Natural killer cell (primary cell): ENCODE measurements around the gene RNASE1. TPM values are rescaled to one million over a fixed set of nuclear protein-coding genes. Genes with fewer than 3 reads are reported as not detected.
"Not testable (repeated sequence)": the region's sequence is repeated elsewhere in the genome, so short reads cannot be mapped to it uniquely, and the experiment has no call there.

ENCODE experiments used
- ATAC-seq, 3 donors: fragments of 150-1000 bp in 2 of 3; fragments of 200-7000 bp in 1 of 3; cut with Tn5 transposase; 1 replicate in 1 of 3; 2 replicates in 2 of 3; pipeline ENCODE4 v1.10.0; 2021; ENCODE audit warnings: mild to moderate bottlenecking in 2 of 3, moderate library complexity in 2 of 3
- DNase-seq, 2 donors: peaks; one replicate each; pipeline versions ENCODE4 v3.0.0 to v3.0.0-alpha.2; 2013 to 2021; ENCODE audit warnings: mixed read lengths in 1 of 2
- H3K27ac ChIP-seq: one replicate; pipeline ENCODE4 v1.5.1; 2013; ENCODE audit warnings: mild to moderate bottlenecking, low read length
- H3K27me3 ChIP-seq: one replicate; pipeline ENCODE4 v1.6.1; 2013; ENCODE audit warnings: low read length; ENCODE audit not compliant: control insufficient read depth, insufficient read depth
- H3K36me3 ChIP-seq: one replicate; pipeline ENCODE4 v1.6.1; 2013; ENCODE audit warnings: low read length; ENCODE audit not compliant: control insufficient read depth, insufficient read depth
- H3K4me1 ChIP-seq: one replicate; pipeline ENCODE4 v1.6.1; 2013; ENCODE audit warnings: low read length; ENCODE audit not compliant: control insufficient read depth, insufficient read depth
- H3K4me3 ChIP-seq: one replicate; pipeline ENCODE4 v1.5.1; 2013; ENCODE audit warnings: low read length
- H3K9me3 ChIP-seq: one replicate; pipeline ENCODE4 v1.6.1; 2013; ENCODE audit warnings: low read length; ENCODE audit not compliant: control insufficient read depth, insufficient read depth
- H3K27ac Mint-ChIP-seq, 2 donors: one replicate each; pipeline ENCODE4 v1.8.0; 2022; ENCODE audit warnings: mild to moderate bottlenecking in 2 of 2, mixed read lengths in 2 of 2, moderate library complexity in 1 of 2
- H3K27me3 Mint-ChIP-seq, 2 donors: one replicate each; pipeline ENCODE4 v1.8.0; 2022; ENCODE audit warnings: low read depth in 2 of 2, mixed read lengths in 2 of 2
- H3K36me3 Mint-ChIP-seq: one replicate; pipeline ENCODE4 v1.8.0; 2022; ENCODE audit warnings: mixed read lengths
- H3K4me1 Mint-ChIP-seq, 2 donors: one replicate each; pipeline ENCODE4 v1.8.0; 2022; ENCODE audit warnings: mixed read lengths in 2 of 2
- H3K4me3 Mint-ChIP-seq: one replicate; pipeline ENCODE4 v1.8.0; 2022; ENCODE audit warnings: mild to moderate bottlenecking, moderate library complexity, mixed read lengths
- H3K9me3 Mint-ChIP-seq, 2 donors: one replicate each; pipeline ENCODE4 v1.8.0; 2022; ENCODE audit warnings: mixed read lengths in 2 of 2
- WGBS: methylation state at CpG from one replicate; pipeline ENCODE4 v1.1.7; 2013; ENCODE audit warnings: missing lambda C conversion rate; ENCODE audit not compliant: insufficient coverage; 5-methylcytosine and 5-hydroxymethylcytosine counted together
- intact Hi-C: fragments of 100-400 bp; cut with micrococcal nuclease; formaldehyde crosslinking; loops from one replicate; pipeline ENCODE4 v1.14.2; 2022
- total RNA-seq, 4 donors: library from RNA; stranded (reverse); fragments of 120-200 nt in 1 of 4; gene quantifications; one replicate each; pipeline versions ENCODE4 v1.2.3 to v1.2.4, GENCODE V29; 2013 to 2022
- TF ChIP-seq, protein P1 (sequence below): fragments of 200-600 bp; IDR thresholded peaks from one replicate; pipeline ENCODE4 v1.8.0; 2022; ENCODE audit warnings: antibody characterized with exemption

The RNASE1 gene
- total RNA-seq, 3 donors from 2014 or later (not counting 1 experiment from before 2014, with no cell fraction given) = not detected

DNA sequence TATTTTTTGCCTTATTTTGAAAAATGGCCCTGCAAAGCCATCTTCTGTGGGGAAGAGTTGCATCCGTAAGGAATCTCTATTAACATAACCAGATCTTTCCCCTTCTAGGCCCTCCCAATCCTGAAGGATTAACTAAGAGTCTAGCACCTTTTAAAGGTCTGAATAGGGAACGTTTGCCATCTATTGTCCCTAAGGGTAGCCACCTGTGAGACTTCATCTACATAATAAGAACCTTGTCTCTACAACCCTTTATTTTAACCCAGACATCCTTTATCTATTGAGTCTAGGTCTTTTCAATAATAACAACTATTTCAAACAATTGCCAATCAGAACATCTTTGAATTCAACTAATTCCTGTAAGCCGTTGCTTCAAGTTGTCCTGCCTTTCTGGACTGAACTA lies 30.0 kb downstream of the RNASE1 start:
- Histone ChIP-seq H3K4me3 (no peak overlapping the region), H3K27ac (no peak overlapping the region), H3K27me3 (no peaks in the 10 kb centered on the region), H3K4me1 (no peaks in the 10 kb centered on the region), H3K36me3 (no peaks in the 10 kb centered on the region), H3K9me3 (no peaks in the 10 kb centered on the region)
- DNase-seq = no peak
- Mint-ChIP-seq H3K27me3 (peaks cover 4 to 9% of the 10 kb centered on the region in 2 donors), H3K4me1 (no peaks in the 10 kb centered on the region), H3K9me3 (no peaks in the 10 kb centered on the region), H3K27ac (no peak overlapping the region), H3K36me3 (no peaks in the 10 kb centered on the region), H3K4me3 (no peak overlapping the region)
- intact Hi-C loops = no loop called here
- 77% methylated on average over 3 of the region's 3 CpGs for WGBS
- no peak for ATAC-seq
- TF ChIP-seq, protein P1, sequence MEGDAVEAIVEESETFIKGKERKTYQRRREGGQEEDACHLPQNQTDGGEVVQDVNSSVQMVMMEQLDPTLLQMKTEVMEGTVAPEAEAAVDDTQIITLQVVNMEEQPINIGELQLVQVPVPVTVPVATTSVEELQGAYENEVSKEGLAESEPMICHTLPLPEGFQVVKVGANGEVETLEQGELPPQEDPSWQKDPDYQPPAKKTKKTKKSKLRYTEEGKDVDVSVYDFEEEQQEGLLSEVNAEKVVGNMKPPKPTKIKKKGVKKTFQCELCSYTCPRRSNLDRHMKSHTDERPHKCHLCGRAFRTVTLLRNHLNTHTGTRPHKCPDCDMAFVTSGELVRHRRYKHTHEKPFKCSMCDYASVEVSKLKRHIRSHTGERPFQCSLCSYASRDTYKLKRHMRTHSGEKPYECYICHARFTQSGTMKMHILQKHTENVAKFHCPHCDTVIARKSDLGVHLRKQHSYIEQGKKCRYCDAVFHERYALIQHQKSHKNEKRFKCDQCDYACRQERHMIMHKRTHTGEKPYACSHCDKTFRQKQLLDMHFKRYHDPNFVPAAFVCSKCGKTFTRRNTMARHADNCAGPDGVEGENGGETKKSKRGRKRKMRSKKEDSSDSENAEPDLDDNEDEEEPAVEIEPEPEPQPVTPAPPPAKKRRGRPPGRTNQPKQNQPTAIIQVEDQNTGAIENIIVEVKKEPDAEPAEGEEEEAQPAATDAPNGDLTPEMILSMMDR = no peak

DNA sequence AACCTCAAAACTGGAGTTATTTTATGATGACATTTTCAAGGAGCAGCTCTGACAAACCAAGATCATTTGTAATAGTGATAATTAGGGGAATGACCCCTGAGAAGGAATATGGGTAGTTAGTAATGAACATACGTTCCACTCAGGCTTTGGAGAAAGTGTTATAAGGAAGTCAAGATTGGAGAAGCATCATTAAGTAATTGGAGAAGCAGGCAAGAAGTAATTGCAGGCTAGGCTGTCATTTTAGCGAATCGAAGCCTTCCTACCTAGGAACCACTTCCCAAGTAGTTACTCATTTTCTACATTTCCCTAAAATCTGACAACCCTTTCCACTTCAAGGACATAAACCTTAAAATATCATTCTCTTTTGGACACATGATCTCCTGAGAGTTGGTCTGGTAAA lies 33.2 kb downstream of the RNASE1 start:
- WGBS = 82% methylated on average over 3 of the region's 3 CpGs
- intact Hi-C loops = no loop called here

DNA sequence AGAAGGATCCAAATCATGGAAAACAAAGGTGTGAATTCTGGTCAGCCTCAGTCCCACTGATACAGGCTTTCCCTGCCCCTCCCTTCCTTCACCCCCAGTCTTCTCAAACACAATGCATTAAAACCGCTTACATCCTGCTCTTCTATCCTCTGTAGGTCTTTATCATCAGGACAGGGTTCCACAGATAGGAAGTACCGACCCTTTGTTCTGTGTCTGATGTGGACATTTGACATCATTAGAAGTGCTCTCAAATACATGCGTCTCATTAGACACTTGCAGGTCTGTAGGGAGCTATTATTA lies 34.1 kb downstream of the RNASE1 start:
- TF ChIP-seq, protein P1 = no peak
- no peaks in the 10 kb centered on the region for H3K9me3 Mint-ChIP-seq
- no peak for DNase-seq

More for the DNA sequence above, 33.2 kb downstream of the RNASE1 start:
- H3K9me3 Mint-ChIP-seq = no peaks in the 10 kb centered on the region
- no peaks in the 10 kb centered on the region for H3K4me1 Mint-ChIP-seq
- Histone ChIP-seq H3K27me3 (no peaks in the 10 kb centered on the region), H3K36me3 (no peaks in the 10 kb centered on the region), H3K4me1 (no peaks in the 10 kb centered on the region), H3K27ac (no peak overlapping the region), H3K4me3 (no peak overlapping the region), H3K9me3 (no peaks in the 10 kb centered on the region)
- no peak overlapping the region for H3K27ac Mint-ChIP-seq
- H3K27me3 Mint-ChIP-seq = no peaks in the 10 kb centered on the region
- DNase-seq (no peak), ATAC-seq (no peak)
- H3K4me3 Mint-ChIP-seq = no peak overlapping the region
- no peaks in the 10 kb centered on the region for H3K36me3 Mint-ChIP-seq
- TF ChIP-seq, protein P1 = no peak

DNA sequence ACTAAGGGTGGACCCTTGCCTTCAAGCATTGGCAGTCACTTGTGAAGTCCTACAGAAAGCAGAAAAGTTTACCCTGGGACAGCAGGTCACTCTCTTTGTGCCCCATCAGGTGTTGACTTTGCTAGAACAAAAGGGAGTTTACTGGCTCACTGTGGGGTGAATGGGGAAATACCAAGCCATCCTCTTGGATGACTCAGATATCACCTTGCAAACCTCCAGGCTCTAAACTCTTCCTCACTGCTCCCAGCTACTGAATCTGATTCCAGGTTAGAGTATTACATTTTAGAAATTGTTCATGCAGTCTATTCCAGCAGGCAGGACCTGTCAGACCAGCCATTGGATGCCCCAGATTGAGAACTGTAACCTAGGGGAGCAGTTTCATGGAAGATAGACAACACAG lies 41.7 kb downstream of the RNASE1 start:
- H3K36me3 ChIP-seq = no peaks in the 10 kb centered on the region
- H3K4me3 Mint-ChIP-seq = no peak overlapping the region
- intact Hi-C loops = no loop called here
- H3K27ac Mint-ChIP-seq = no peak overlapping the region
- no peaks in the 10 kb centered on the region for H3K9me3 ChIP-seq
- DNase-seq (no peak), ATAC-seq (no peak)
- no peak overlapping the region for H3K4me3 ChIP-seq
- no peaks in the 10 kb centered on the region for H3K27me3 Mint-ChIP-seq
- no peaks in the 10 kb centered on the region for H3K9me3 Mint-ChIP-seq
- H3K27me3 ChIP-seq = no peaks in the 10 kb centered on the region
- no peaks in the 10 kb centered on the region for H3K4me1 ChIP-seq
- no peaks in the 10 kb centered on the region for H3K36me3 Mint-ChIP-seq
- TF ChIP-seq, protein P1 = no peak
- peaks cover 0 to 5% of the 10 kb centered on the region in 2 donors for H3K4me1 Mint-ChIP-seq
- H3K27ac ChIP-seq = no peak overlapping the region

More for the DNA sequence above, 34.1 kb downstream of the RNASE1 start:
- Mint-ChIP-seq H3K4me3 (no peak overlapping the region), H3K4me1 (no peaks in the 10 kb centered on the region), H3K27me3 (no peaks in the 10 kb centered on the region), H3K27ac (no peak overlapping the region), H3K36me3 (no peaks in the 10 kb centered on the region)
- Histone ChIP-seq H3K4me3 (no peak overlapping the region), H3K4me1 (no peaks in the 10 kb centered on the region), H3K9me3 (no peaks in the 10 kb centered on the region), H3K27ac (no peak overlapping the region), H3K27me3 (no peaks in the 10 kb centered on the region), H3K36me3 (no peaks in the 10 kb centered on the region)
- WGBS = 93% methylated on average over 3 of the region's 3 CpGs
- intact Hi-C loops = no loop called here
- no peak for ATAC-seq

DNA sequence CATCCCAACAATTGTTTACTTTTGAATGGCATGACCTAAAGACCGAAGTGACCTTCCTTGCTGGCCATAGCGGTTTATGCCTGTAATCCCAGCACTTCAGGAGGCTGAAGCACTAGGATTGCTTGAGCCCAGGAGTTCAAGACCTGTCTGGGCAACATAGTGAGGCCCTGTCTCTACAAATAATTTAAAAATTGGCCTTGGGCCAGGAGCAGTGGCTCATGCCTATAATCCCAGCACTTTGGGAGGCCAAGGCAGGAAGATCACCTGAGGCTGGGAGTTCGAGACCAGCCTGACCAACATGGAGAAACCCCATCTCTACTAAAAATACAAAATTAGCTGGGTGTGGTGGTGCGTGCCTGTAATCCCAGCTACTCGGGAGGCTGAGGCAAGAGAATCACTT lies 43.2 kb downstream of the RNASE1 start:
- not testable (repeated sequence) for H3K4me3 Mint-ChIP-seq, ATAC-seq, H3K9me3 ChIP-seq, H3K27me3 ChIP-seq, DNase-seq, H3K27me3 Mint-ChIP-seq, H3K4me3 ChIP-seq, H3K27ac Mint-ChIP-seq, H3K27ac ChIP-seq, H3K4me1 Mint-ChIP-seq, H3K36me3 ChIP-seq, H3K9me3 Mint-ChIP-seq, H3K4me1 ChIP-seq, H3K36me3 Mint-ChIP-seq
- intact Hi-C loops = loop anchor here (5.0 kb wide), 1 partner anchor 113 kb away; no protein-coding TSS in a partner anchor
- 93% methylated on average over 2 of the region's 5 CpGs for WGBS
